Measurements from ENCODE around the gene PAN3.
"Not testable (repeated sequence)": the region's sequence is repeated elsewhere in the genome, so short reads cannot be mapped to it uniquely, and the experiment has no call there.

The PAN3 gene

DNA sequence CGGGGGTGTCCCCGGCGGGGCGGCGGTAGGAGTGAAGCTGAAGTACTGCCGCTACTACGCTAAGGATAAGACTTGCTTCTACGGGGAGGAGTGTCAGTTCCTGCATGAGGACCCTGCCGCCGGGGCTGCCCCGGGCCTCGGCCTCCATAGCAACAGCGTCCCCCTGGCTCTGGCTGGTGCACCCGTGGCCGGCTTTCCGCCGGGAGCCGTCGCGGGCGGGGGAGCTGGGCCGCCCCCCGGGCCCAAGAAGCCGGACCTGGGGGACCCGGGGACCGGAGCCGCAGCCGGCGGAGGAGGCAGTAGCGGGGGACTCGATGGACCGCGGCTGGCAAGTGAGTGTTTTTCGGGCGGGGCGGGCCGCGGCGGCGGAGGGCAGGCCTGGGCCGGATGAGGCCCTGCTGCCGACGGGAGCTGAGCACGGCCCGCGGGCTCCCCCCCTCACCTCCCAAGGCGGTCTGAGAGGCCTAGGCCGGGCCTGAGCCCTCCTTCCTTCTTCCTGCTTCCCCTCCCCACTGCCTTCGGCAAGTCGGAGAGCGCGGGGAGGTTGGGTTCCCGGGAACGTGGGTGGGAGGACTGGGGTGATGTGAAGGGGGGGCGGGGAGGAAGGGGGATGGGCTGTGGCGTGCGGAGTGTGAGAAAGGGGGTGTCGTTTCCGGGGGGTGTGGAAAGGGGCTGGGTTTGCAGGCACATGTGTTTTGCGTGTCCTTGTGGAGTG is 568 bp downstream of the PAN3 start:
- peak; percentile 81 for DNase-seq (ENCODE audit: low spot score)

GRCh38 chr13:28140433-28141125 is 2.2 kb downstream of the PAN3 start:
- no peak for DNase-seq (ENCODE audit: low spot score)

GRCh38 chr13:28141542-28141941 is 3.2 kb downstream of the PAN3 start:
- not testable (repeated sequence) for DNase-seq (ENCODE audit: low spot score)

- no peak for DNase-seq (ENCODE audit: low spot score)
These were observed 6.7 kb downstream of the PAN3 start for GRCh38 chr13:28145049-28145448.

DNA sequence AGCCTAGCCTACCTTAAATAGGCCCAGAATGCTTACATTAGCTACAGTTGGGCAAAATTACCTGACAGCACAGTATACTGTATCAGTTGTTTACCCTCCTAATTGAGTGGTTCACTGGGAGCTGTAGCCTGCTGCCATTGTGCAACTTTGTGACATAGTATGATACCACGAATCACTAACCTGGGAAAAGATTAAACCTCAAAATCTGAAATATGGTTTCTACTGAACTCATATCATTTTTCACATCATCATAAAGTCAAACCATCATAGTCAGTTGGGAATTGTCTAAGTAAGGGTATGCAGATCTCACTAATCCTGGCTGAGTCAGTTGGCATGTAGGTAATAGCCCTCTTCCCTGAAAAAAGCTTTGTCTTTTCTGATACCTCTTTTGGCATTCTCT is 9.2 kb downstream of the PAN3 start:
- DNase-seq (ENCODE audit: low spot score): peak; percentile 7

DNA sequence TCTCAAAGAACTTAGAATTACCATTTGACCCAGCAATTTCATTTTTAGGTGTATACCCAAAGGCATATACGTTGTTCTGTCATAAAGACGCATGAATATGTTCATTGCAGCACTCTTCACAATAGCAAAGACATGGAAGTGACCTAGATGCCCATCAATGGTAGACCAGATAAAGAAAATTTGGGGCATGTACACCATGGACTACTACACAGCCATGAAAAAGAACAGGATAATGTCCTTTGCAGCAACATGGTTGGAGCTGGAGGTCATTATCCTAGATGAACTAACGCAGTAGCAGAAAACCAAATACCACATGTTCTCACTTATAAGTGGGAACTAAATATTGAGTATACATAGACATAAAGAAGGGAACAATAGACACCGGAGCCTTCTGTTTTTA is 20.7 kb downstream of the PAN3 start:
- no peak for DNase-seq (ENCODE audit: low spot score)

DNA sequence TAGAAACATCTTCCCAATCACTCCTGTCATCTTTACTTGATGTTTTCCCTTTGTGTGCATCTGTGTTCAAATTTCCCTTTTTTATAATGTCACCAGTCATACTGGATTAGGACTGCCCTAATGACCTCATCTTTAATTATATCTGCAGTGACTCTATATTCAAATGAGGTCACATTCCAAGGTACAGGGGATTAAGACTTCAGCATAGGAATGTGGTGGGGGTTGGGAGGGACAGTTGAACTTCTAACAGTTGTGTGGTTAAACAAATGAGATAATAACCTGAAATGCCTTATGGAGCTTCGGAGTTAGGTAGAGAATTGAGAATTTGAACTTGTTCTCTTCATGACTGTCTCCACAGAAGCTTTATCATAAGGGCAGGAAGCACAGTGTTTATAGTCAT is 23.0 kb downstream of the PAN3 start:
- peak; percentile 8 for DNase-seq (ENCODE audit: low spot score)

DNA sequence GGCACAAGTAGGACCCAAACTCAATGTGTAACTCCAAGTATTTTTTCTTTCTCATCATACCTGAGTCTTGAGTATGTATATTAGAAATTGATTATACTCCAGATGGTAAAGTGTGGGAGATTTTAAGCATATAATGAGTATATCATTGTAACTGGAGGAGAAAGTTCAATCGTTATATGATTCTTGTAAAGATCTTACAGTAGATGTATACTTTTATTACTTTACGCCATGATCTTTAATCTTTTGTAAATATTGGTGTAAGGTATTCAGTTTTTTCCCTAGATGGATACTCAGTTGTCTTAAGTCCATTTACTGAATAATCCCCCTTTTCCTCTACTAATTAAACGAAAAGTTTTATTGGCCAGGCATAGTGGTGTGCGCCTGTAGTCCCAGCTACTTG is 25.2 kb downstream of the PAN3 start:
- no peak for DNase-seq (ENCODE audit: low spot score)

- no peak for DNase-seq (ENCODE audit: low spot score)
These were observed 27.9 kb downstream of the PAN3 start for GRCh38 chr13:28166257-28166656.

GRCh38 chr13:28171266-28171665 is 32.9 kb downstream of the PAN3 start:
- DNase-seq (ENCODE audit: low spot score): no peak

GRCh38 chr13:28172947-28173346 is 34.6 kb downstream of the PAN3 start:
- DNase-seq (ENCODE audit: low spot score): no peak

DNA sequence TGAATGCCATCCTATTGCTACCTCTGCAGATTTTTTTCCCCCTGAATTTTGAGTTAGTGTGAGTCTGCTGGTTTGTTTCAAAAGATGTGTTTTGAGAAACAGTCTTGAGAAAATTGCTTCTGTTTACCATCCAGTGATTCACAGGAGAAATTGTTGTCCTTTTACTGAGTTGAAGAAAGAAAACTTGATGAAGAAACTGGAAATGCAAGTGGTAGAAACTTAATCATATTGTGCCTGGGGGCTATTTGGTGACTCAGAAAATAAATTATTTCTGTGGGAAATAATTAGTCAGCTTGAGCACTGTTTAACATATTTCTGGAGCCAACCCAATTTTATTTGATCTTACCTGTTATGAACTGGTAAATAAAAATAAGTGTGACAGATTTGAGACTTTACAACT is 35.4 kb downstream of the PAN3 start:
- no peak for DNase-seq (ENCODE audit: low spot score)

GRCh38 chr13:28177327-28177726 is 39.0 kb downstream of the PAN3 start:
- no peak for DNase-seq (ENCODE audit: low spot score)

- no peak for DNase-seq (ENCODE audit: low spot score)
These were observed 39.5 kb downstream of the PAN3 start for GRCh38 chr13:28177877-28178276.

- DNase-seq (ENCODE audit: low spot score): no peak
These were observed 41.6 kb downstream of the PAN3 start for GRCh38 chr13:28179974-28180373.

GRCh38 chr13:28181413-28181812 is 43.1 kb downstream of the PAN3 start:
- DNase-seq (ENCODE audit: low spot score): peak; percentile 18

- no peak for DNase-seq (ENCODE audit: low spot score)
These were observed 46.9 kb downstream of the PAN3 start for GRCh38 chr13:28185256-28185655.

GRCh38 chr13:28199089-28199488 is 60.7 kb downstream of the PAN3 start:
- DNase-seq (ENCODE audit: low spot score): no peak

- DNase-seq (ENCODE audit: low spot score): no peak
These were observed 65.7 kb downstream of the PAN3 start for GRCh38 chr13:28204043-28204442.

- no peak for DNase-seq (ENCODE audit: low spot score)
These were observed 66.5 kb downstream of the PAN3 start for GRCh38 chr13:28204690-28205443.

GRCh38 chr13:28218679-28219078 is 80.3 kb downstream of the PAN3 start:
- no peak for DNase-seq (ENCODE audit: low spot score)

DNA sequence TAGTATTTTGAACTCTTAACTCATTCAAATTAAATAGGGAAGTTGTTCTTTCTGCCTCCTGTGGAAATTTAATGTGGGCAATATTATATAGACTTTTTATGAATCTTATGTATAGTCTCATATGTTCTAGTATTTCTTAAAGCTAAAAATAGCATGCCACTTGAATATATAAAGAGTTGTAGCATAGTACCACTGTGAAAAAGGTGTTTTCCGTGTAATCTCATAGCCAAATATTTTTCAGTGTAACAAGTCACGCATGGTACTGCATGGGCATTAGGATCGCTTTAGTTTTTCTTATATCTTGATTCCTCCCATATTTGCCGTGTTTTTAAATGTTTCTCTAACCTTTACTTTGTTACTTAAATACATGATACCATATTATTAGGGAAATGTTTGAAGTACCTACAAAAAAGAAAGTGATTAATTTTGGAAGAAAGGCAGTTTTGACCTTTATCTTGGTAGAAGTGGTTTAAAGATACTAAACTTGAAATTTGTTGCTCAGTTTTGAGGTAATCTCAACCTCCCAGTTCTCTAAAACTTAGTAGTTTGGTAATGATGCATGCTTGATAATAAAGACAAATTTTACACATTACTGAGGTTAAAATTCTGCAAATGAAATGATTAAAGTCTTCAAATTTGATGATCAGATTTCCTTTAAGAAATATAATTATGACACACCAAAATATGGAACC is 81.2 kb downstream of the PAN3 start:
- DNase-seq (ENCODE audit: low spot score): no peak
